Kidney (tissue), 14 donors: Measurements from ENCODE around the gene ASIC5. TPM values are rescaled to one million over a fixed set of nuclear protein-coding genes. Genes with fewer than 3 reads are reported as not detected.

ENCODE experiments used
- DNase-seq, 5 donors: peaks; one replicate each; pipeline ENCODE4 v3.0.0-alpha.2; 2013 to 2020
- FAIRE-seq: peaks from 2 replicates; lab custom pipeline; 2012; peaks lifted over from hg19 to GRCh38; lab: Jason Lieb, UNC
- H3K27ac ChIP-seq, 2 donors: one replicate each; pipeline ENCODE4 v1.7.0; 2013; ENCODE audit warnings: low read depth in 2 of 2, low read length in 2 of 2, inconsistent platforms in 1 of 2
- H3K27me3 ChIP-seq: one replicate; pipeline ENCODE4 v1.7.1; 2013; ENCODE audit warnings: low read length, inconsistent platforms; ENCODE audit not compliant: control insufficient read depth, insufficient read depth
- H3K36me3 ChIP-seq, 3 donors: one replicate each; pipeline versions ENCODE4 v1.7.0 to v1.7.1; 2013; ENCODE audit warnings: low read length in 3 of 3, control low read depth in 1 of 3, inconsistent platforms in 1 of 3; ENCODE audit not compliant: insufficient read depth in 3 of 3, control insufficient read depth in 2 of 3
- H3K4me1 ChIP-seq, 3 donors: one replicate each; pipeline versions ENCODE4 v1.7.0 to v1.7.1; 2013; ENCODE audit warnings: low read length in 3 of 3, inconsistent platforms in 1 of 3, low read depth in 1 of 3; ENCODE audit not compliant: control insufficient read depth in 2 of 3, insufficient read depth in 2 of 3
- H3K4me3 ChIP-seq, 3 donors: one replicate each; pipeline versions ENCODE4 v1.7.0 to v1.8.1; 2013; ENCODE audit warnings: low read length in 3 of 3, control low read depth in 1 of 3, inconsistent platforms in 1 of 3
- H3K9ac ChIP-seq, 3 donors: one replicate each; pipeline versions ENCODE4 v1.7.0 to v1.7.1; 2013; ENCODE audit warnings: low read length in 3 of 3, control low read depth in 1 of 3, inconsistent platforms in 1 of 3
- H3K9me3 ChIP-seq, 3 donors: one replicate each; pipeline versions ENCODE4 v1.7.0 to v1.7.1; 2013; ENCODE audit warnings: low read length in 3 of 3, control low read depth in 1 of 3, inconsistent platforms in 1 of 3; ENCODE audit not compliant: control insufficient read depth in 2 of 3, insufficient read depth in 1 of 3
- CTCF ChIP-seq: IDR thresholded peaks from 3 replicates; pipeline ENCODE4 v1.5.1; 2012; ENCODE audit warnings: mild to moderate bottlenecking, moderate library complexity, borderline replicate concordance; ENCODE audit not compliant: insufficient read depth; ENCODE audit errors: extremely low read depth
- intact Hi-C: fragments of 100-400 bp; cut with DNase I; formaldehyde crosslinking; loops from one replicate; pipeline ENCODE4 v1.11.1; 2022
- polyA plus RNA-seq: library from polyadenylated mRNA; stranded (reverse); fragments of 350-450 nt; fragmentation: Illumina TruSeq; extraction: RNeasy Lipid Tissue Mini Kit (QIAGEN cat#74804); gene quantifications from one replicate; pipeline ENCODE4 v1.2.3, GENCODE V29; 2014; ENCODE audit warnings: low read depth, low replicate concordance; ENCODE audit not compliant: insufficient read depth
- total RNA-seq: library from RNA; stranded (reverse); fragmentation: NEBNext Ultra II Directional; extraction: Animal tissue kit (Norgen Biotek cat#: 25700); gene quantifications from one replicate; pipeline ENCODE4 v1.2.1, GENCODE V29; 2021
- donor health status: control.
- donor health status: control.
- donor health status: control.
- donor health status: control.
- donor health status: control.
- donor health status: DM: yes; HTN: yes; CAD: no.
- donor health status: Normal renal cell carcinoma (clear cell type).

The ASIC5 gene
- total and polyA plus RNA-seq, 2 donors from 2014 or later, result not detected

- Histone ChIP-seq H3K4me1 (no peaks in the 10 kb centered on the region), H3K9me3 (no peaks in the 10 kb centered on the region), H3K9ac (no peak overlapping the region), H3K4me3 (no peak overlapping the region), H3K27ac (no peak overlapping the region), H3K36me3 (no peaks in the 10 kb centered on the region), H3K27me3 (no peaks in the 10 kb centered on the region)
- intact Hi-C loops, result loop anchor here (10.0 kb wide), 1 partner anchor 114 kb away; no protein-coding TSS in a partner anchor
- FAIRE-seq, result no peak
- no peak for DNase-seq
- no peak for TF ChIP-seq CTCF
Measured at GRCh38 chr4:155820887-155821518, 45.1 kb downstream of the ASIC5 start.

GRCh38 chr4:155819066-155819465 is 47.0 kb downstream of the ASIC5 start:
- no peak for TF ChIP-seq CTCF
- H3K9ac ChIP-seq, result no peak overlapping the region
- no peaks in the 10 kb centered on the region for H3K9me3 ChIP-seq
- no peaks in the 10 kb centered on the region for H3K4me1 ChIP-seq
- H3K27ac ChIP-seq, result no peak overlapping the region
- no peak for FAIRE-seq
- H3K27me3 ChIP-seq, result no peaks in the 10 kb centered on the region
- intact Hi-C loops, result no loop called here
- no peak overlapping the region for H3K4me3 ChIP-seq
- DNase-seq, result no peak
- H3K36me3 ChIP-seq, result no peaks in the 10 kb centered on the region

GRCh38 chr4:155818639-155819038 is 47.4 kb downstream of the ASIC5 start:
- H3K9me3 ChIP-seq, result no peaks in the 10 kb centered on the region
- H3K9ac ChIP-seq, result no peak overlapping the region
- H3K4me3 ChIP-seq, result no peak overlapping the region
- H3K27me3 ChIP-seq, result no peaks in the 10 kb centered on the region
- FAIRE-seq (no peak), DNase-seq (no peak)
- H3K4me1 ChIP-seq, result no peaks in the 10 kb centered on the region
- intact Hi-C loops, result no loop called here
- no peaks in the 10 kb centered on the region for H3K36me3 ChIP-seq
- H3K27ac ChIP-seq, result no peak overlapping the region
- TF ChIP-seq CTCF, result no peak
